SK-N-SH treated with all-trans-retinoic acid at 6 μM for 48 hours (cell line): ENCODE results near the gene SCAMP3.

Source experiments
- ATAC-seq: fragments of 200-7000 bp; cut with Tn5 transposase; 3 replicates; pipeline ENCODE4 v1.9.1; 2020; ENCODE audit warnings: mild to moderate bottlenecking, moderate library complexity
- ARNTL ChIP-seq: fragments of 450-650 bp; formaldehyde crosslinking; IDR thresholded peaks from 2 replicates; pipeline ENCODE4 v1.5.0; 2020; ENCODE audit warnings: low read depth, mild to moderate bottlenecking, moderate library complexity, borderline replicate concordance
- CREB5 ChIP-seq: fragments of 250-450 bp; sonication (Bioruptor Pico); IDR thresholded peaks from 2 replicates; pipeline ENCODE4 v1.5.1; 2020; ENCODE audit warnings: low read depth, mild to moderate bottlenecking, moderate library complexity
- CSDC2 ChIP-seq: fragments of 250-450 bp; sonication (Bioruptor Pico); IDR thresholded peaks from 2 replicates; pipeline ENCODE4 v1.5.0; 2020; ENCODE audit warnings: mild to moderate bottlenecking, moderate library complexity
- CSRNP3 ChIP-seq: fragments of 250-450 bp; sonication (Bioruptor Pico); IDR thresholded peaks from 2 replicates; pipeline ENCODE4 v1.5.1; 2021; ENCODE audit warnings: mild to moderate bottlenecking, moderate library complexity
- ESRRG ChIP-seq: fragments of 250-450 bp; sonication (Bioruptor Pico); IDR thresholded peaks from 2 replicates; pipeline ENCODE4 v1.6.1; 2021; ENCODE audit warnings: mild to moderate bottlenecking
- GLIS3 ChIP-seq: fragments of 250-450 bp; sonication (Bioruptor Pico); IDR thresholded peaks from 2 replicates; pipeline ENCODE4 v1.5.0; 2020; ENCODE audit warnings: mild to moderate bottlenecking, moderate library complexity
- ISL1 ChIP-seq: fragments of 250-450 bp; sonication (Bioruptor Pico); IDR thresholded peaks from 2 replicates; pipeline ENCODE4 v2.1.2; 2022; ENCODE audit warnings: mild to moderate bottlenecking, moderate library complexity
- OSR1 ChIP-seq: fragments of 250-450 bp; sonication (Bioruptor Pico); IDR thresholded peaks from 2 replicates; pipeline ENCODE4 v1.8.0; 2022; ENCODE audit warnings: moderate library complexity, mild to moderate bottlenecking, inconsistent platforms
- PATZ1 ChIP-seq: fragments of 250-450 bp; sonication (Bioruptor Pico); IDR thresholded peaks from 2 replicates; pipeline ENCODE4 v1.8.0; 2020; ENCODE audit warnings: mild to moderate bottlenecking, moderate library complexity, borderline replicate concordance
- PPARA ChIP-seq: fragments of 250-450 bp; sonication (Bioruptor Pico); IDR thresholded peaks from 2 replicates; pipeline ENCODE4 v1.5.0; 2020; ENCODE audit warnings: mild to moderate bottlenecking, borderline replicate concordance
- RARB ChIP-seq: fragments of 250-450 bp; sonication (Bioruptor Pico); IDR thresholded peaks from 2 replicates; pipeline ENCODE4 v1.8.0; 2021; ENCODE audit warnings: mild to moderate bottlenecking, moderate library complexity
- SNAI2 ChIP-seq: fragments of 250-450 bp; sonication (Bioruptor Pico); IDR thresholded peaks from 2 replicates; pipeline ENCODE4 v1.5.0; 2020; ENCODE audit warnings: mild to moderate bottlenecking, moderate library complexity
- TOX ChIP-seq: fragments of 250-450 bp; sonication (Bioruptor Pico); IDR thresholded peaks from 2 replicates; pipeline ENCODE4 v1.8.0; 2021; ENCODE audit warnings: mild to moderate bottlenecking, moderate library complexity, borderline replicate concordance
- TSHZ2 ChIP-seq: fragments of 250-450 bp; sonication (Bioruptor Pico); IDR thresholded peaks from 2 replicates; pipeline ENCODE4 v1.5.0; 2020; ENCODE audit warnings: mild to moderate bottlenecking, moderate library complexity
- ZC3H10 ChIP-seq: fragments of 250-450 bp; sonication (Bioruptor Pico); IDR thresholded peaks from 2 replicates; pipeline ENCODE4 v1.5.1; 2021; ENCODE audit warnings: mild to moderate bottlenecking, moderate library complexity
- ZFP3 ChIP-seq: fragments of 250-450 bp; sonication (Bioruptor Pico); IDR thresholded peaks from 2 replicates; pipeline ENCODE4 v1.5.0; 2020; ENCODE audit warnings: mild to moderate bottlenecking, moderate library complexity
- ZFP30 ChIP-seq: fragments of 450-650 bp; formaldehyde crosslinking; IDR thresholded peaks from 2 replicates; pipeline ENCODE4 v1.5.0; 2022; ENCODE audit warnings: mild to moderate bottlenecking, moderate library complexity
- ZNF565 ChIP-seq: fragments of 450-650 bp; formaldehyde crosslinking; conservative IDR thresholded peaks from 2 replicates; pipeline ENCODE4 v1.5.0; 2020; ENCODE audit warnings: low read depth, mild to moderate bottlenecking, moderate library complexity
- ZNF70 ChIP-seq: fragments of 450-650 bp; formaldehyde crosslinking; IDR thresholded peaks from 2 replicates; pipeline ENCODE4 v1.5.0; 2020; ENCODE audit warnings: mild to moderate bottlenecking, moderate library complexity

Gene SCAMP3

GRCh38 chr1:155277902-155278688, 15.9 kb upstream of the SCAMP3 start:
- no peak for TF ChIP-seq PPARA (CRISPR knock-in tag)
- no peak for TF ChIP-seq ZFP3 (CRISPR knock-in tag)
- no peak for TF ChIP-seq ZNF565 (CRISPR knock-in tag)
- TF ChIP-seq PATZ1 (CRISPR knock-in tag): no peak
- no peak for TF ChIP-seq CSRNP3 (CRISPR knock-in tag)
- no peak for TF ChIP-seq CSDC2 (CRISPR knock-in tag)
- TF ChIP-seq TSHZ2 (CRISPR knock-in tag): no peak
- TF ChIP-seq CREB5: no peak
- no peak for TF ChIP-seq RARB (CRISPR knock-in tag)
- TF ChIP-seq ZNF70 (CRISPR knock-in tag): no peak
- no peak for TF ChIP-seq ZFP30 (CRISPR knock-in tag)
- no peak for TF ChIP-seq ISL1 (CRISPR knock-in tag)
- TF ChIP-seq ESRRG: no peak
- no peak for TF ChIP-seq ZC3H10 (CRISPR knock-in tag)
- no peak for TF ChIP-seq GLIS3 (CRISPR knock-in tag)
- ATAC-seq: peak; percentile 68

GRCh38 chr1:155277070-155277901, 15.1 kb upstream of the SCAMP3 start, which contains the start of gene HCN3:
Gene HCN3 (plus strand): TSS chr1:155277463. CDS start chr1:155277591, 128 bp downstream.
- ATAC-seq: peak; percentile 80
- TF ChIP-seq OSR1 (CRISPR knock-in tag): no peak
- TF ChIP-seq ESRRG: no peak
- TF ChIP-seq ARNTL (CRISPR knock-in tag): no peak
- TF ChIP-seq ZC3H10 (CRISPR knock-in tag): no peak
- TF ChIP-seq ZFP3 (CRISPR knock-in tag): peak; percentile 59; the same call in 1 of the 2 replicates
- TF ChIP-seq CREB5: no peak
- TF ChIP-seq TOX (CRISPR knock-in tag): no peak
- no peak for TF ChIP-seq SNAI2 (CRISPR knock-in tag)
